Measurements from ENCODE around the gene ONECUT1. TPM values are rescaled to one million over a fixed set of nuclear protein-coding genes. Genes with fewer than 3 reads are reported as not detected.

The ONECUT1 gene
- total and polyA plus RNA-seq, 12 donors, result 0.06 to 0.18 TPM; not detected in 10

DNA sequence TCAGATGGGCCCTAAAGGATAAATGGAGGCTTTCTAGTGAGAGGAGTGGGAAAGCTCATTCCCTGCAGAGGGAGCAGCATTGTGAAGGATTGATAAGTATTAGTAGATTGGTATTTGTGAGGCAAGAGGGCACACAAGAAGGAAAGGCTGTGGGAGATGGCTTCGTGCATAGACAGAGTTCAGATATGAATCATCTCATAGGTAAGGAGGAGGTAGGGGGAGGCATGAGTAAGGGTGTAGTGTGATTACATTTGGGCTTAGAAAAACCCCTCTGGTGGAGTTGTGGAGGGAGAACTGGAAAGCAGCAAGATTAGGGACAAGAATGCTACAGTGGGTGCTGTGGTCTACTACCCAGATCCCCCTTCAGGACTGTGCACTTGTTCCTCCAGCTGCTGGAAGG is 29.6 kb downstream of the ONECUT1 start:
- Histone ChIP-seq H3K27ac (no peak overlapping the region), H3K4me3 (no peak overlapping the region), H3K4me1 (replicated peaks in 1 of 2) (no peaks in the 10 kb centered on the region), H3K9me3 (replicated peaks in 1 of 3) (no peaks in the 10 kb centered on the region), H3K27me3 (no peaks in the 10 kb centered on the region), H3K36me3 (replicated peaks in 1 of 2) (no peaks in the 10 kb centered on the region)
- DNase-seq, result no peak
- WGBS, 4 donors, result 77 to 86% (median 82%) methylated on average over 1 of the region's 1 CpG
- TF ChIP-seq, protein P1, sequence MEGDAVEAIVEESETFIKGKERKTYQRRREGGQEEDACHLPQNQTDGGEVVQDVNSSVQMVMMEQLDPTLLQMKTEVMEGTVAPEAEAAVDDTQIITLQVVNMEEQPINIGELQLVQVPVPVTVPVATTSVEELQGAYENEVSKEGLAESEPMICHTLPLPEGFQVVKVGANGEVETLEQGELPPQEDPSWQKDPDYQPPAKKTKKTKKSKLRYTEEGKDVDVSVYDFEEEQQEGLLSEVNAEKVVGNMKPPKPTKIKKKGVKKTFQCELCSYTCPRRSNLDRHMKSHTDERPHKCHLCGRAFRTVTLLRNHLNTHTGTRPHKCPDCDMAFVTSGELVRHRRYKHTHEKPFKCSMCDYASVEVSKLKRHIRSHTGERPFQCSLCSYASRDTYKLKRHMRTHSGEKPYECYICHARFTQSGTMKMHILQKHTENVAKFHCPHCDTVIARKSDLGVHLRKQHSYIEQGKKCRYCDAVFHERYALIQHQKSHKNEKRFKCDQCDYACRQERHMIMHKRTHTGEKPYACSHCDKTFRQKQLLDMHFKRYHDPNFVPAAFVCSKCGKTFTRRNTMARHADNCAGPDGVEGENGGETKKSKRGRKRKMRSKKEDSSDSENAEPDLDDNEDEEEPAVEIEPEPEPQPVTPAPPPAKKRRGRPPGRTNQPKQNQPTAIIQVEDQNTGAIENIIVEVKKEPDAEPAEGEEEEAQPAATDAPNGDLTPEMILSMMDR (IDR thresholded peaks at IDR 0.05), result no peak
- no peak for TF ChIP-seq POLR2A (IDR thresholded peaks at IDR 0.05)
- intact Hi-C loops (cut with DNase I), result no loop called here

DNA sequence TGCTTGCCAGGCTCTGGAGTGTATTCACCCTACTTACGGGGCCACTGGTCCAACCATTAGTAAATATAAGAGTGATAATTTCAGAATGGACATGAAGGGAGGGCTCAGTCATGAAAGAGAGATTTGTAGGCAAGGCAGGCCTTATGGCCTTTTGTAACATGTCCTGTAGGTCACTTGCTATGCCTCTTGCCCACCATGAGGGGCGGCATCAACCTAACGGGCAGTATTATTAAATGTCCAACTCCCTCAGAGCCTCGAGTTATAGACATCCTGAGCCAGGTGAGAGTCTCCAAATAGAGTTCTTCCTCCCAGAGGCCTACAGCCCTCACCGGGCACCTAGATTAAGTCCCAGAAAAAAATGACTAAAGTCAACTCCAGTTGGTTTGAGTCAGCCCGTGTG is 30.2 kb downstream of the ONECUT1 start:
- Histone ChIP-seq H3K4me1 (replicated peaks in 1 of 2) (no peaks in the 10 kb centered on the region), H3K36me3 (replicated peaks in 1 of 2) (no peaks in the 10 kb centered on the region), H3K27me3 (no peaks in the 10 kb centered on the region), H3K4me3 (no peak overlapping the region), H3K27ac (no peak overlapping the region), H3K9me3 (replicated peaks in 1 of 3) (no peaks in the 10 kb centered on the region)
- DNase-seq, result no peak
- intact Hi-C loops (cut with DNase I), result no loop called here
- TF ChIP-seq POLR2A (IDR thresholded peaks at IDR 0.05), result no peak
- TF ChIP-seq, protein P1 (IDR thresholded peaks at IDR 0.05), result no peak
- 81 to 93% (median 84%) methylated on average over 6 of the region's 6 CpGs for WGBS, 4 donors

DNA sequence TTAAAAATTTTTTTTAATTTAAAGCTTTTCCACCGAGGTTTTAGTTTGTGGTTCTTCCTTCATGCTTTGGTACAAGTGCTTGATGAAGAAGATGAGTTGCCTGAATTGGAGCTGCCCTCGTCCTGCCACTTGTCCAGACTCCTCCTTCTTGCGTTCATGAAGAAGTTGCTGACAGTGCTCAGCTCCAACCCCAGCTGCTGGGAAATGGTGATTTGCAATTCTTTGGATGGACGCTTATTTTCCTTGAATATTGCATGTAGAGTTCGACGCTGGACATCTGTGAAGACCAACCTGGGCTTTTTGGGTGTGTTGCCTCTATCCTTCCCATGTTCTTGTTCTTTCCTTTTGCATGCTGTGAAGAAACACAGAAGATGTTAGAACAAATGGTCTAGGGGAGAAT is 32.6 kb downstream of the ONECUT1 start:
- no peak overlapping the region for H3K4me3 ChIP-seq
- intact Hi-C loops (cut with DNase I), result no loop called here
- H3K4me1 ChIP-seq (replicated peaks in 1 of 2), result no peaks in the 10 kb centered on the region
- DNase-seq, result no peak
- TF ChIP-seq, protein P1 (IDR thresholded peaks at IDR 0.05), result no peak
- no peak for TF ChIP-seq POLR2A (IDR thresholded peaks at IDR 0.05)
- H3K36me3 ChIP-seq (replicated peaks in 1 of 2), result no peaks in the 10 kb centered on the region
- no peaks in the 10 kb centered on the region for H3K9me3 ChIP-seq (replicated peaks in 1 of 3)
- H3K27ac ChIP-seq, result no peak overlapping the region
- WGBS, 4 donors, result 81 to 87% (median 83%) methylated on average over 6 of the region's 6 CpGs
- H3K27me3 ChIP-seq, result no peaks in the 10 kb centered on the region

DNA sequence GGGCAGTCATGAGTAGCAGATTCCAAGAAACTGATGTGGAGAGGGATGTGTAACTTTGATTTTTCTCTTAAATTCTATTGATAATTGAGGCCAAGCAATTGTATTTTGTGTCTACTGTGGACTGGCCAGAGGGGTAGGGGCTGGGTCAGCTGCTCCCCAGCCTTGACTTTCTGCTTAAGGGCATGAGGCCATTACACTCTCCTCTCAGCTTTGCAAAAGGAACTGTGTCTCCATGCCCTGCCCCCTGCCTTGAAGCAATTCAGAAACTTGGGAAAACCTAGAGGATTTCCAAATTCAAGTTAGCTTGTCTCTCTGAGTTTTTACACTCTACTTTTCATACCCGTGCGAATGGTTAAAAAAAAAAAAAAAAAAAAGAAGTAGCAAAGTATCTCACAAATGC is 38.6 kb downstream of the ONECUT1 start:
- Histone ChIP-seq H3K27me3 (peaks cover 8% of the 10 kb centered on the region), H3K9me3 (replicated peaks in 1 of 3) (no peaks in the 10 kb centered on the region), H3K36me3 (replicated peaks in 1 of 2) (no peaks in the 10 kb centered on the region), H3K27ac (no peak overlapping the region), H3K4me1 (replicated peaks in 1 of 2) (no peaks in the 10 kb centered on the region), H3K4me3 (no peak overlapping the region)
- WGBS, 4 donors, result 63 to 77% (median 64%) methylated on average over 2 of the region's 2 CpGs
- DNase-seq, result no peak
- intact Hi-C loops (cut with DNase I), result no loop called here
- TF ChIP-seq, protein P1 (IDR thresholded peaks at IDR 0.05), result no peak
- TF ChIP-seq POLR2A (IDR thresholded peaks at IDR 0.05), result no peak
